ENCODE results near the gene APLNR. TPM values are rescaled to one million over a fixed set of nuclear protein-coding genes. Genes with fewer than 3 reads are reported as not detected.

Gene APLNR
- total and polyA plus RNA-seq, 2 donors (not counting 3 experiments of a cell fraction or from before 2014, with no cell fraction given) = 0.04 to 0.38 TPM

- H3K36me3 ChIP-seq (ENCODE audit: control insufficient read depth in 2 of 2, extremely low read depth in 1 of 2, insufficient read depth in 2 of 2, low read length in 2 of 2) = no peaks in the 10 kb centered on the region
- BruUV-seq (replicated peaks) = TSS peak; percentile 75
- peak overlapping the region; percentile 65 for H3K27ac ChIP-seq (ENCODE audit: insufficient read depth, low read depth, low read length)
- DNase-seq (ENCODE audit: low read depth, low spot score) = peak; percentile 92
- H3K4me3 ChIP-seq (replicated peaks in 1 of 3; ENCODE audit: insufficient read depth in 1 of 3, low read depth in 1 of 3, low read length in 3 of 3) = peak overlapping the region in 1 of 3 experiments; percentile 25
- H4K20me1 ChIP-seq (replicated peaks; ENCODE audit: control insufficient read depth, extremely low read depth, insufficient read depth, low read length) = no peaks in the 10 kb centered on the region
- peak overlapping the region; percentile 83 for H2AFZ ChIP-seq (ENCODE audit: low read depth, low read length)
- no peaks in the 10 kb centered on the region for H3K9me1 ChIP-seq (replicated peaks; ENCODE audit: control insufficient read depth, extremely low read depth, insufficient read depth, low read length)
- peaks cover 32% of the 10 kb centered on the region for H3K4me1 ChIP-seq (ENCODE audit: control insufficient read depth, extremely low read depth, insufficient read depth, low read length)
- FAIRE-seq = peak; percentile 93
- peak overlapping the region; percentile 51 for H3K4me2 ChIP-seq (ENCODE audit: insufficient read depth, low read length)
- H3K9ac ChIP-seq (replicated peaks; ENCODE audit: extremely low read depth, insufficient read depth, low read length) = peak overlapping the region; percentile 54
- H3K9me3 ChIP-seq (replicated peaks; ENCODE audit: control insufficient read depth, insufficient read depth, low read length) = no peaks in the 10 kb centered on the region
- no peaks in the 10 kb centered on the region for H3K79me2 ChIP-seq (ENCODE audit: control insufficient read depth, insufficient read depth, low read length)
- no peaks in the 10 kb centered on the region for H3K27me3 ChIP-seq (ENCODE audit: control insufficient read depth in 2 of 2, insufficient read depth in 2 of 2, low read length in 2 of 2)
- ChIA-PET POLR2A (no interaction called here), CTCF (interaction anchor here (0.5 to 8.4 kb wide), 12 partner anchors 9 to 437 kb away, joined by 3 to 116 read pairs (median 6); no protein-coding TSS in a partner anchor)
- intact Hi-C loops (cut with micrococcal nuclease) = loop anchor here (1.0 to 2.0 kb wide), 6 partner anchors 29 to 437 kb away; partner anchors contain the start of gene TNKS1BP1
- no peak for TF ChIP-seq MAX (IDR thresholded peaks at IDR 0.05; ENCODE audit: insufficient read depth, insufficient read length)
- peak; percentile 83 to 96 for TF ChIP-seq CTCF (IDR thresholded peaks at IDR 0.05; ENCODE audit: extremely low read depth in 1 of 2, insufficient read depth in 1 of 2, low read depth in 1 of 2, low read length in 2 of 2)
- dilution Hi-C loops (cut with MboI; ENCODE audit: extremely low pct_ligation_motif_present, low sequenced_read_pairs) = no loop called here
These were observed 41.0 kb upstream of the APLNR start for GRCh38 chr11:57277845-57278720.
